ENCODE data around the gene USF3. TPM values are rescaled to one million over a fixed set of nuclear protein-coding genes. Genes with fewer than 3 reads are reported as not detected.
A peak's percentile ranks its signal among the peaks of the same experiment; 100 is the strongest.

The USF3 gene
- total and polyA plus RNA-seq, 4 donors = 5.2 to 21.3 (median 9.8) TPM

DNA sequence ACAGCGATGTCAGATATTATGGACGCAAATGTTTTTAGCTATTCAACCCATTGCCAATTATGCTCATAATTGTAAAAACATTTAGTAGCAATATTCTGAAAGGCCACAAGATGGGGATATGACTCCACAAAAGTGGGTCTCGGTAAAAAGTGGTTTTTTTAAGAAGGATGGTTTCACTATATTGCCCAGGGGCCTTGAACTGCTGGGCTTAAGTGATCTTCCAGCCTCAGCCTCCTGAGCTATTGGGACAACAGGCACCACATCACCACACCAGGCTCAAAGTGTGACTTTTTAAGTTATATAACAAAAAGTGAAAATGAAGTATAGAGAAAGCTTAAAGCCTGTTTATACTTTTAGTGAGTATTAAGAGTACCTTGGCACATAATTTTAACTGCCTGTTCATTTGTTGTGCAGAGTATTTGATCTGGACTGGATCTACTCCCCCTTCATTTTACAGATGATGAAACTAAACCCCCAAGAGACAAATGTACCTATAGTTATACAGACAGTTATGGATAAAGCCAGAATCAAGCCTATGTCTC is 40.2 kb upstream of the USF3 start:
- Histone ChIP-seq H3K4me3 (no peak overlapping the region), H3K4me1 (ENCODE audit: control insufficient read depth in 5 of 5, insufficient read depth in 5 of 5, low read length in 5 of 5) (peaks cover 0 to 24% (median 5%) of the 10 kb centered on the region in 5 donors), H3K36me3 (ENCODE audit: control insufficient read depth in 4 of 4, insufficient read depth in 4 of 4, low read length in 4 of 4) (no peaks in the 10 kb centered on the region), H3K27me3 (ENCODE audit: control insufficient read depth in 3 of 3, insufficient read depth in 3 of 3, low read length in 2 of 3) (no peaks in the 10 kb centered on the region), H3K9ac (ENCODE audit: insufficient read depth in 1 of 2, low read length in 2 of 2) (no peak overlapping the region), H3K9me3 (ENCODE audit: control insufficient read depth in 4 of 4, insufficient read depth in 3 of 4, low read length in 3 of 4) (no peaks in the 10 kb centered on the region), H3K27ac (ENCODE audit: low read depth in 1 of 2, low read length in 1 of 2) (no peak overlapping the region)
- ATAC-seq (ENCODE audit: insufficient read depth, low FRiP score) = no peak
- 26 to 37% methylated on average over 3 of the region's 3 CpGs for WGBS, 2 donors
- peak in 2 of 3 donors; percentile 83 to 84 for DNase-seq
- TF ChIP-seq, protein P1, sequence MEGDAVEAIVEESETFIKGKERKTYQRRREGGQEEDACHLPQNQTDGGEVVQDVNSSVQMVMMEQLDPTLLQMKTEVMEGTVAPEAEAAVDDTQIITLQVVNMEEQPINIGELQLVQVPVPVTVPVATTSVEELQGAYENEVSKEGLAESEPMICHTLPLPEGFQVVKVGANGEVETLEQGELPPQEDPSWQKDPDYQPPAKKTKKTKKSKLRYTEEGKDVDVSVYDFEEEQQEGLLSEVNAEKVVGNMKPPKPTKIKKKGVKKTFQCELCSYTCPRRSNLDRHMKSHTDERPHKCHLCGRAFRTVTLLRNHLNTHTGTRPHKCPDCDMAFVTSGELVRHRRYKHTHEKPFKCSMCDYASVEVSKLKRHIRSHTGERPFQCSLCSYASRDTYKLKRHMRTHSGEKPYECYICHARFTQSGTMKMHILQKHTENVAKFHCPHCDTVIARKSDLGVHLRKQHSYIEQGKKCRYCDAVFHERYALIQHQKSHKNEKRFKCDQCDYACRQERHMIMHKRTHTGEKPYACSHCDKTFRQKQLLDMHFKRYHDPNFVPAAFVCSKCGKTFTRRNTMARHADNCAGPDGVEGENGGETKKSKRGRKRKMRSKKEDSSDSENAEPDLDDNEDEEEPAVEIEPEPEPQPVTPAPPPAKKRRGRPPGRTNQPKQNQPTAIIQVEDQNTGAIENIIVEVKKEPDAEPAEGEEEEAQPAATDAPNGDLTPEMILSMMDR (IDR thresholded peaks at IDR 0.05; ENCODE audit: control extremely low read depth, extremely low read depth) = peak; percentile 55

DNA sequence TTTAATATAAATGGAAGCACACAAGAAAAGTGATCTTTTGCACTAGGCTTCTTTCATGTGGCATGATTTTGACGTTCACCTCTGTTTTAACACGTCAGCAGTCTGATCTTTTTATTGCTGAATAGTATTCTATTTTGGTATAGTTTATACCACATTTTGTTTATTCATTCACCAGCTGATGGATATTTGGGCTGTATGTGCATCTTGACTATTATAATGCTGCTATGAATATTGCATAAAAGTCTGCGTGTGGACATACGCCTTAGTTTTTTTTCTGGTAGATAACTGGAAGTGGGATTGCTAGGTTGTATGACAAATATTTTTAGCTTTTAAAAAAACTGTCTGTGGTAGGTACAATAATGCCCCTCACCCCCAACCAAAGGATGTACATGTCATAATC is 35.3 kb upstream of the USF3 start:
- TF ChIP-seq, protein P1 (IDR thresholded peaks at IDR 0.05; ENCODE audit: control extremely low read depth, extremely low read depth) = no peak
- no peak for DNase-seq
- Histone ChIP-seq H3K27ac (ENCODE audit: low read depth in 1 of 2, low read length in 1 of 2) (no peak overlapping the region), H3K27me3 (ENCODE audit: control insufficient read depth in 3 of 3, insufficient read depth in 3 of 3, low read length in 2 of 3) (no peaks in the 10 kb centered on the region), H3K9ac (ENCODE audit: insufficient read depth in 1 of 2, low read length in 2 of 2) (no peak overlapping the region), H3K9me3 (ENCODE audit: control insufficient read depth in 4 of 4, insufficient read depth in 3 of 4, low read length in 3 of 4) (no peaks in the 10 kb centered on the region), H3K4me3 (no peak overlapping the region), H3K36me3 (ENCODE audit: control insufficient read depth in 4 of 4, insufficient read depth in 4 of 4, low read length in 4 of 4) (peaks cover 0 to 5% (median 2%) of the 10 kb centered on the region in 4 donors), H3K4me1 (ENCODE audit: control insufficient read depth in 5 of 5, insufficient read depth in 5 of 5, low read length in 5 of 5) (peaks cover 0 to 4% (median 2%) of the 10 kb centered on the region in 5 donors)
- WGBS, 2 donors = 89 to 92% methylated on average over 4 of the region's 4 CpGs
- ATAC-seq (ENCODE audit: insufficient read depth, low FRiP score) = no peak

DNA sequence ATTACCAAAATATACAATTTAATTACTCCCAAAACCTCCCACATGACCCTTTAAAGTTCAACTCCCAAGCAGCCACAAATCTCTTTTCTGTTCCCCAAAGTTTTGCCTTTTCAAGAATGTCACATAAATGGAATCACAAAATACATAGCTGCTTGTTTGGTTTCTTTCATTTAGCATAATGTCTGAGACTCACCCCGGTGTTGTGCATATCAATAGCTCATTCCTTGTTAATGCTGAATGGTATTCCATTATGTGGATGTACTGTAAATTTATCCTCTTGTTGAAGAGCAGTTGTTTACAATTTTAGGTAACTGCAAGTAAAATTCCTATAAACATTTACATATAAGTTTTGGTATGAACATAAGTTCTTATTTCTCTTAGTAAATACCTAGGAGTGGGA is 34.1 kb upstream of the USF3 start:
- no peak overlapping the region for H3K9ac ChIP-seq (ENCODE audit: insufficient read depth in 1 of 2, low read length in 2 of 2)
- TF ChIP-seq, protein P1 (IDR thresholded peaks at IDR 0.05; ENCODE audit: control extremely low read depth, extremely low read depth) = no peak
- H3K9me3 ChIP-seq (ENCODE audit: control insufficient read depth in 4 of 4, insufficient read depth in 3 of 4, low read length in 3 of 4) = no peaks in the 10 kb centered on the region
- no peak overlapping the region for H3K4me3 ChIP-seq
- DNase-seq (no peak), ATAC-seq (ENCODE audit: insufficient read depth, low FRiP score) (no peak)
- 96 to 98% methylated on average over 1 of the region's 1 CpG for WGBS, 2 donors
- no peaks in the 10 kb centered on the region for H3K27me3 ChIP-seq (ENCODE audit: control insufficient read depth in 3 of 3, insufficient read depth in 3 of 3, low read length in 2 of 3)
- peaks cover 0 to 4% (median 0%) of the 10 kb centered on the region in 5 donors for H3K4me1 ChIP-seq (ENCODE audit: control insufficient read depth in 5 of 5, insufficient read depth in 5 of 5, low read length in 5 of 5)
- peaks cover 0 to 6% (median 2%) of the 10 kb centered on the region in 4 donors for H3K36me3 ChIP-seq (ENCODE audit: control insufficient read depth in 4 of 4, insufficient read depth in 4 of 4, low read length in 4 of 4)
- H3K27ac ChIP-seq (ENCODE audit: low read depth in 1 of 2, low read length in 1 of 2) = no peak overlapping the region

DNA sequence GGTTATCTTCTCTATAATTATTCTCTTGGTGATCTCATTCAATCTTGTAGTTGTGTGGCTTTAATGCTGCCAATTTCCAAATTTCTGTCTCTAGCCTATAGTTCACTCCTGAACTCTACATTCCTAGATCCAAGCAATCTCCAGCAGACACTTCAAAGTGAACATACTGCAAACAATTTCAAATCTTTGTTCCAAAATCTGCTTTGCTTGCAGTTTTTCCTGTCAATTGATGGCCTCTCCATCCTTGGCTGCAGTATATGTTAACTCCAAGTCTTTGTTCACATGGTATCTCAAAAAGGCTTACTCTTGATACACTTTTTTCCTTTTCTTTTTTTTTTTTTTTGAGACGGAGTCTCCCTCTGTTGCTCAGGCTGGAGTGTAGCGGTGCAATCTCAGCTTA is 32.2 kb upstream of the USF3 start:
- DNase-seq (no peak), ATAC-seq (ENCODE audit: insufficient read depth, low FRiP score) (no peak)
- TF ChIP-seq, protein P1 (IDR thresholded peaks at IDR 0.05; ENCODE audit: control extremely low read depth, extremely low read depth) = no peak
- Histone ChIP-seq H3K27ac (ENCODE audit: low read depth in 1 of 2, low read length in 1 of 2) (no peak overlapping the region), H3K4me3 (no peak overlapping the region), H3K9ac (ENCODE audit: insufficient read depth in 1 of 2, low read length in 2 of 2) (no peak overlapping the region), H3K27me3 (ENCODE audit: control insufficient read depth in 3 of 3, insufficient read depth in 3 of 3, low read length in 2 of 3) (no peaks in the 10 kb centered on the region), H3K36me3 (ENCODE audit: control insufficient read depth in 4 of 4, insufficient read depth in 4 of 4, low read length in 4 of 4) (peaks cover 0 to 6% (median 2%) of the 10 kb centered on the region in 4 donors), H3K4me1 (ENCODE audit: control insufficient read depth in 5 of 5, insufficient read depth in 5 of 5, low read length in 5 of 5) (peaks cover 0 to 4% (median 0%) of the 10 kb centered on the region in 5 donors), H3K9me3 (ENCODE audit: control insufficient read depth in 4 of 4, insufficient read depth in 3 of 4, low read length in 3 of 4) (no peaks in the 10 kb centered on the region)
- whole genome bisulfite sequencing, 2 donors = 88 to 100% methylated on average over 2 of the region's 2 CpGs
